Measurements from ENCODE around the gene IL10RA.

Gene IL10RA

DNA sequence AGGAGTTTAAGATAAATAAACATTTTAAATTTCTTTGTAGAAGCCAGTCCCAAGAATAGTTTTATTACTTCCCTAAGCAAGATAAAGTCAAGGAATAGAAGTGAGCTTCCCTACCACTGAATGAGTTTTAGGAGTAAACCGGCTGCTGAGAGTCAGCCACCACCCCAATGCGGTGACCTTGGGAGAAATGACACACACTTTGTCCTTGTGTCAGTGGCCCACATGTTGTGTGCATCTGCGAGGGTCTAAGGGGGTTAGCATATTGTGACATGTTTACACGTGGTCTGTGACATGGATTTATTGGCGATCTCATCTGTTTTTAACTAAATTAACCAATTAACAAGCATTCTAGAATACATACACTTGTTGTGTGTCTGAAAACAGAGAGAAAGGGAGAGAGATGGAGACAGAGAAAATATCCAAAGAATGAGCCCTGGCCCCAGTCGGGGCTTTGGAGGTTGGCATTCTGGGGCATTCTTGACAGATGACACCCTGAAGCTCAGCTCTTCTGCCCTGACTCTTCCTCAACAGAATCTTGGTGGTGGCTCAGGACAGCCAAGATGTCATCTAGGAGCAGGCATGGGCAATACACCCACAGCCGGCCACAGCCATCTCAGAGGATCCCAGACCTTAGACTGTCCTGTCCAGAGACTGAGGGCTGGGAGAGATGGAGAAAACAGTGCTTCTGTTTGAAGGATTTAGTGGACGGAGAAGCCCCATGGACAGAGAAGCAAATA is 60.9 kb downstream of the IL10RA start:
- no peak for DNase-seq (ENCODE audit: low read depth in 2 of 2)

DNA sequence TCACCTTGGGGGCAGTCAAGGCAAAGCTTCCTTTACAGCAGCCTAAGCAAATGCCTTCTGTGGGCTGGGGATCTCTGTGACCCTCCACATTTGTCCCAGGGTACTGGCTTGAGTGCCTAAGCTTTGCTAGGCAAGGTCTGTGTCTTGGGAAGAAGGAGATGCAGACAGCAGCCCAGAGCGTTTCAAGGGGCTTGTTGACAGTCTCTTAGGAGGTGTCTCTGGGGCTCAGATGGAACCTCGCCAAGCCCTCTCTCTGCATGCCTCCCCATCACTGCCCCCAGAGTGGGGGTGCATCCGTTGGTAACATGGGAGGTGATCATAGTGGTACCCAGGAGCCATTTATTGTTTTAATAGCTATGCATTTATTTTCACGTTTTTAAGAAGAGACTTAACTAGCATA is 61.6 kb downstream of the IL10RA start:
- no peak for DNase-seq (ENCODE audit: low read depth in 2 of 2)

DNA sequence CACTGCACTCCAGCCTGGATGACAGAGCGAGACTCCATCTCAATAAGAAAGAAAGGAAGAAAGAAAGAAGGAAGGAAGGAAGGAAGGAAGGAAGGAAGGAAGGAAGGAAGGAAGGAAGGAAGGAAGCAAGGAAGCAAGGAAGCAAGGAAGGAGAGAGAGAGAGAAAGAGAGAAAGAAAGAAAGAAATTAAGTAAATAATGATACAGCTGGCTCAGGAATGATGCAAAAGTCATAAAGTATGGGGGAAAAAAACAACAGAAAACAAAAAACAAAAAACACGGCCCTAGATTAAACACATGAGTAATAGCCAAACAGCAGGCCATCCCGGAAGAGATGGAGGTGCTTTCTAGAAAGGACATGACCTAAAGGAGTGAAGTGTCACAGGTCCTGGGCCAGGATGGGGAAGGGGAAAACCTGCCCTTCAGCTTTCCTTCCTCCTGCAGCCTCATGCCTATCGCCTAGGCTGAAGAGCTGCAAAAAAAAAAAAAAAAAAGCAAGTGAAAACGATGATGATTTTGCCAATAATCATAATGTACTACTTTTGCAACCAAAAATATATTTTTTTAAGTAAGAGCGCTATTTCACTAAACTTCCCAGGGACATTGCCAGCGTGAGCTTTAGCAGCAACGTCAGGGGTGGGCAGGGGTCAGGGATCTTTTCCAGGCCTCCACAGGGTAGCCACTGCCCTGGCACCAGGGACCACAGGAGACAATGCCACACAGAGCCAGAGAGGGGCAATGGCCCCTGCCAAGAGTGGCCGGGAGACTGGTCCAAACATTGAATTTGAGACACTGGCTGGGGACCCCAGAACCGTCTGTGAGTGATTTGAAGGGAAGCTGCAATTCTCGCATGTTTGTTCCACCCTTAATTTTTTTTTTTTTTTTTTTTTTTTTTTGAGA is 62.5 kb downstream of the IL10RA start:
- DNase-seq (ENCODE audit: low read depth in 2 of 2), result no peak

DNA sequence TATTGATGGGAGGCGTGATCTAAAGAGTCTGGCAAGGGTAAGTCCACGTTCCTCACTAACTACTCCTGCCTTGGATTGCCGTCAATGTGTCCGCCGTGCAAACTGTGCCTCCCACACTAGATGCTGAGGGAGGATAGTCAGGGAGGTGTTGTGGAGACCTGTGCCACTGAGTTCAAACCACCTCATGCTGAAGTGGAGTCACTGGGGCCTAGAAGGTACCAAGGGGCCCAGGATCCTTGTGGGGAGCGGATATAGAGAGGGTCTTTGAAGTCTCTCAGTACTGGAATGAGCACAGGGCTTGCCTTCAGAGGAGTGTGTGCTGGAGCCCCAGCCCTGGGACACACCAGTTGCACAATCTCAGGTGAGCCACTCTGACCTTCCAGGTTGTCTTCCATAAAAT is 63.6 kb downstream of the IL10RA start:
- no peak for DNase-seq (ENCODE audit: low read depth in 2 of 2)

DNA sequence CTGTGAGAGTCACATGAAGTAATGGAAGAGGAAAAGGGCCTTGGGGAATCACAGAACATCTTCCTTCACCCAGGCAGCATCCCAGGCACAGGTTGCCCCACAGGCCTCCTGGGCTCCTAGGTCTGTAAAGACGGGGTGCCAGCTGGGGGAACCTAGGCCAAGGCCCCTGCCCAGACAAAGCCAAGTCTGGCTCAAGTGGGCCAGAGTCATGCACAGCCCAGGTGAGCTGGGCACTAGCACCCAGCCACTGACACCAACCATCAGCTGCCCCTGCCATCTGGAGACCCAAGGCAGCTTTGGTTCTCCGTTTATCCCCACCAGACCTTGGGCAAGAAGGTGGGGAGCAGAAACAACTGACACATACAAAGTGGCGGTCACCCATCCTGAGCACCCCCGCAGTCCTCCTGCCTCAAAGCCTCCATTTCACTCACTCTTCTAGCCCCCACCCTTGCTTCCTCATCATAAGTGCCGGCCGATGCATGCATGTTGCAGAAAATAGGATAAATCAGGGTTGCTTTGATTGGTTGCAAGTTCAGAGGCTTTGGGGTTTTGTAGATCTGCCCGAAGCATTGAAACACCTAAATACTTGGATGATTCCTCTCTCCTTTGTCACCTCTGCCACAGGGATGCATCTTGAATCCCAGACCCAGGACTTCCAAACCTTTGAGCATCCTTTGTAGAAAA is 64.2 kb downstream of the IL10RA start:
- DNase-seq (ENCODE audit: low read depth in 2 of 2), result no peak
